IMR-90 (cell line): ENCODE measurements around the gene PRDX5. TPM values are rescaled to one million over a fixed set of nuclear protein-coding genes. Genes with fewer than 3 reads are reported as not detected.

Source experiments
- ATAC-seq: fragments of 200-7000 bp; cut with Tn5 transposase; 2 replicates; pipeline ENCODE4 v1.9.1; 2020; ENCODE audit warnings: low read depth, mild to moderate bottlenecking, moderate library complexity
- BruUV-seq: library from RNA; stranded (reverse); fragments of 400-500 nt; replicated peaks from 2 replicates; lab custom pipeline; 2021; lab: Mats Ljungman, UMichigan
- CTCF ChIA-PET: fragments of 300-600 bp; formaldehyde crosslinking; extraction: SDS; loops from one replicate; lab custom pipeline; 2021; ENCODE audit warnings: antibody characterized with exemption; lab: Yijun Ruan, JAX
- POLR2A ChIA-PET: fragments of 300-600 bp; sonication (Branson Sonifier 250); formaldehyde crosslinking; loops from one replicate; lab custom pipeline; 2022; ENCODE audit warnings: antibody characterized with exemption; ENCODE audit not compliant: unreplicated experiment; lab: Charles Lee
- DNase-seq: peaks from one replicate; pipeline ENCODE4 v3.0.0; 2013
- H2AFZ ChIP-seq: replicated peaks from 2 replicates; pipeline ENCODE3; 2013; ENCODE audit warnings: low read length, mild to moderate bottlenecking; ENCODE audit not compliant: poor library complexity
- H2AK5ac ChIP-seq: 2 replicates; pipeline ENCODE4 v1.6.1; 2013; ENCODE audit warnings: low read depth, low read length, inconsistent platforms
- H2AK9ac ChIP-seq: replicated peaks from 2 replicates; pipeline ENCODE3; 2013; ENCODE audit warnings: mild to moderate bottlenecking, low read depth, low read length, moderate library complexity; ENCODE audit not compliant: poor library complexity
- H2BK120ac ChIP-seq: 2 replicates; pipeline ENCODE4 v1.6.1; 2013; ENCODE audit warnings: low read depth, low read length, inconsistent platforms
- H2BK15ac ChIP-seq: 3 replicates; pipeline ENCODE4 v1.6.1; 2013; ENCODE audit warnings: low read depth, low read length, inconsistent platforms
- H2BK20ac ChIP-seq: 2 replicates; pipeline ENCODE4 v1.6.1; 2013; ENCODE audit warnings: low read depth, mild to moderate bottlenecking, inconsistent platforms, low read length, moderate library complexity
- H2BK5ac ChIP-seq: 2 replicates; pipeline ENCODE4 v1.6.1; 2013; ENCODE audit warnings: mild to moderate bottlenecking, low read depth, low read length, inconsistent platforms; ENCODE audit not compliant: poor library complexity, severe bottlenecking
- H3K14ac ChIP-seq: replicated peaks from 2 replicates; pipeline ENCODE4 v1.6.1; 2013; ENCODE audit warnings: low read depth, low read length, inconsistent platforms
- H3K18ac ChIP-seq: 2 replicates; pipeline ENCODE4 v1.6.1; 2013; ENCODE audit warnings: low read depth, low read length, control low read depth
- H3K23ac ChIP-seq: 2 replicates; pipeline ENCODE4 v1.6.1; 2013; ENCODE audit warnings: low read depth, low read length, inconsistent platforms
- H3K27ac ChIP-seq: 2 replicates; pipeline ENCODE4 v1.5.1; 2013; ENCODE audit warnings: mild to moderate bottlenecking, control low read depth, low read length; ENCODE audit not compliant: insufficient read depth
- H3K27me3 ChIP-seq: 2 replicates; pipeline ENCODE4 v1.6.1; 2013; ENCODE audit warnings: low read length; ENCODE audit not compliant: control insufficient read depth, insufficient read depth
- H3K36me3 ChIP-seq: 2 replicates; pipeline ENCODE4 v1.6.1; 2013; ENCODE audit warnings: low read length, mixed read lengths; ENCODE audit not compliant: control insufficient read depth, insufficient read depth
- H3K4ac ChIP-seq: 2 replicates; pipeline ENCODE4 v1.6.1; 2013; ENCODE audit warnings: low read depth, low read length, inconsistent platforms
- H3K4me1 ChIP-seq: 2 replicates; pipeline ENCODE4 v1.6.1; 2013; ENCODE audit warnings: low read length, mixed read lengths; ENCODE audit not compliant: control insufficient read depth, insufficient read depth
- H3K4me2 ChIP-seq: 2 replicates; pipeline ENCODE4 v1.6.1; 2013; ENCODE audit warnings: low read depth, mild to moderate bottlenecking, control low read depth, low read length, moderate library complexity
- H3K4me3 ChIP-seq: 2 replicates; pipeline ENCODE4 v1.5.1; 2013; ENCODE audit warnings: low read depth, mild to moderate bottlenecking, control low read depth, low read length, moderate library complexity; ENCODE audit not compliant: insufficient read depth
- H3K56ac ChIP-seq: 2 replicates; pipeline ENCODE4 v1.6.1; 2013; ENCODE audit warnings: low read length, inconsistent platforms; ENCODE audit not compliant: insufficient read depth; ENCODE audit errors: extremely low read depth
- H3K79me1 ChIP-seq, 2 experiments: 2 replicates each; pipeline ENCODE4 v1.6.1; 2013; ENCODE audit warnings: low read length in 2 of 2, inconsistent platforms in 1 of 2, low read depth in 1 of 2
- H3K9ac ChIP-seq: 2 replicates; pipeline ENCODE4 v1.6.1; 2013; ENCODE audit warnings: low read depth, low read length, control low read depth
- H3K9me1 ChIP-seq: 2 replicates; pipeline ENCODE4 v1.6.1; 2013; ENCODE audit warnings: low read length, inconsistent platforms; ENCODE audit not compliant: insufficient read depth
- H3K9me3 ChIP-seq: 2 replicates; pipeline ENCODE4 v1.6.1; 2013; ENCODE audit warnings: low read length; ENCODE audit not compliant: control insufficient read depth, insufficient read depth
- H4K20me1 ChIP-seq: 2 replicates; pipeline ENCODE4 v1.6.1; 2013; ENCODE audit warnings: low read length, inconsistent platforms; ENCODE audit not compliant: insufficient read depth
- H4K5ac ChIP-seq: 2 replicates; pipeline ENCODE4 v1.6.1; 2013; ENCODE audit warnings: mild to moderate bottlenecking, low read depth, low read length, control low read depth
- H4K8ac ChIP-seq, 2 experiments: 2 replicates each; pipeline ENCODE4 v1.6.1; 2013; ENCODE audit warnings: low read depth in 2 of 2, low read length in 2 of 2, control low read depth in 1 of 2, inconsistent platforms in 1 of 2
- H4K91ac ChIP-seq: 2 replicates; pipeline ENCODE4 v1.6.1; 2013; ENCODE audit warnings: low read depth, low read length, inconsistent platforms; ENCODE audit not compliant: insufficient read depth
- BHLHE40 ChIP-seq: fragments of 150-350 bp; IDR thresholded peaks from 2 replicates; pipeline ENCODE4 v1.6.1; 2016; ENCODE audit warnings: mild to moderate bottlenecking, low read depth, low read length
- CEBPB ChIP-seq: IDR thresholded peaks from 2 replicates; pipeline ENCODE4 v1.6.1; 2012; ENCODE audit warnings: low read depth, low read length, improper control_type of control experiment
- CHD1 ChIP-seq: IDR thresholded peaks from 2 replicates; pipeline ENCODE4 v1.6.1; 2012; ENCODE audit warnings: low read depth, low read length, improper control_type of control experiment
- MAZ ChIP-seq: IDR thresholded peaks from 2 replicates; pipeline ENCODE4 v1.6.1; 2012; ENCODE audit warnings: low read depth, mild to moderate bottlenecking, low read length, improper control_type of control experiment, moderate library complexity, borderline replicate concordance
- MXI1 ChIP-seq: IDR thresholded peaks from 2 replicates; pipeline ENCODE4 v1.6.1; 2012; ENCODE audit warnings: low read depth, mild to moderate bottlenecking, low read length, moderate library complexity, borderline replicate concordance
- NFE2L2 ChIP-seq: fragments of 150-350 bp; IDR thresholded peaks from 2 replicates; pipeline ENCODE4 v1.6.1; 2016; ENCODE audit warnings: low read depth, mild to moderate bottlenecking, low read length
- RAD21 ChIP-seq: IDR thresholded peaks from 2 replicates; pipeline ENCODE4 v1.6.1; 2012; ENCODE audit warnings: low read length, improper control_type of control experiment
- RFX5 ChIP-seq: IDR thresholded peaks from 2 replicates; pipeline ENCODE4 v1.8.0; 2012; ENCODE audit warnings: low read depth, mild to moderate bottlenecking, low read length, moderate library complexity
- WGBS, 2 experiments: methylation state at CpG; one replicate each; pipeline versions ENCODE4 v1.1.5 to v1.1.7; 2013; ENCODE audit warnings: missing lambda C conversion rate in 2 of 2; ENCODE audit not compliant: insufficient read length in 1 of 2; ENCODE audit errors: extremely low coverage in 2 of 2; 5-methylcytosine and 5-hydroxymethylcytosine counted together
- dilution Hi-C: fragments of 300-500 bp; cut with HindIII; formaldehyde crosslinking; loops from one replicate; pipeline ENCODE4 v1.14.3; 2018; ENCODE audit warnings: low sequenced_read_pairs; ENCODE audit not compliant: unreplicated experiment
- in situ Hi-C: fragments of 300-500 bp; cut with MboI; formaldehyde crosslinking; loops from 3 replicates; pipeline ENCODE4 v1.14.3; 2019; ENCODE audit warnings: low sequenced_read_pairs, inconsistent platforms, mixed read lengths
- intact Hi-C: fragments of 100-400 bp; cut with micrococcal nuclease; formaldehyde crosslinking; loops from 2 replicates; pipeline ENCODE4 v1.10.0; 2022
- polyA plus RNA-seq, 3 experiments: library from polyadenylated mRNA; depleted of rRNA; stranded (reverse); fragments of >200 nt; gene quantifications; 2 replicates each; pipeline ENCODE4 v1.2.3, GENCODE V29; 2012; ENCODE audit warnings: low replicate concordance in 1 of 3
- total RNA-seq: library from RNA; depleted of rRNA; stranded (reverse); fragments of >200 nt; gene quantifications from 2 replicates; pipeline ENCODE4 v1.2.3, GENCODE V29; 2012
- TF ChIP-seq, protein P1 (sequence below): fragments of 150-350 bp; IDR thresholded peaks from 2 replicates; pipeline ENCODE4 v1.6.1; 2016; ENCODE audit warnings: low read depth, mild to moderate bottlenecking, low read length, moderate library complexity, borderline replicate concordance
- TF ChIP-seq, protein P2 (sequence below): conservative IDR thresholded peaks from 2 replicates; pipeline ENCODE4 v1.5.1; 2012; ENCODE audit warnings: mild to moderate bottlenecking, low read depth, low read length, improper control_type of control experiment
- TF ChIP-seq, protein P3 (sequence below): fragments of 150-350 bp; IDR thresholded peaks from 2 replicates; pipeline ENCODE4 v1.6.1; 2017; ENCODE audit warnings: mild to moderate bottlenecking, antibody characterized with exemption, low read length, low read depth

PRDX5 gene
- total and polyA plus RNA-seq, 2 of the 4 experiments (the other 2 are of a cell fraction), result 120 to 292 TPM

DNA sequence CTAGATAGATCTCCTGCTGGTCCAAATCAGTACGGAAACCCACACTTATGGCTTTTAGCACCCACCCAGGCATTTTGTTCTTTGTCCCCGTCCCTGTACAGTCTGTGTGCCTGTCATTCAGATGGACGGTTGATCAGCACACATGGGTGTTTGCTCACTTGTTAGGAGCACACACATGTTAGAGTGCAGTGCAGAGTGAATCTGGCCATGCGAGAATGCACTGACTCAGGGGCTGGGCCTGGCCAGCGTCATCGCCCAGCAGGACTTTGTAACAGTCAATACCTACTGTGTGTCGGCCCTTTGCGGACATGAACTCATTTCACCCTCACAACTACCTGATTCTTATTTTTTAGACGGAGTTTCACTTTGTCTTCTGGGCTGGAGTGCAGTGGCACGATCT is 44.4 kb downstream of the PRDX5 start:
- no peak for DNase-seq
- Histone ChIP-seq H3K9ac (no peak overlapping the region), H3K4me2 (no peak overlapping the region), H3K79me1 (peaks cover 8 to 73% of the 10 kb centered on the region in 2 experiments), H2BK5ac (no peak overlapping the region), H3K36me3 (peaks cover 41% of the 10 kb centered on the region), H3K9me1 (peaks cover 17% of the 10 kb centered on the region), H3K4me3 (no peak overlapping the region), H4K8ac (no peak overlapping the region), H2AK5ac (no peak overlapping the region), H3K27me3 (no peaks in the 10 kb centered on the region), H3K9me3 (no peaks in the 10 kb centered on the region), H4K91ac (no peak overlapping the region), H3K14ac (no peak overlapping the region), H3K27ac (no peak overlapping the region), H3K18ac (no peak overlapping the region), H2AK9ac (no peak overlapping the region), H2BK15ac (no peak overlapping the region), H3K4me1 (peaks cover 21% of the 10 kb centered on the region), H2BK20ac (no peak overlapping the region), H4K5ac (no peak overlapping the region), H3K4ac (no peak overlapping the region), H2BK120ac (no peak overlapping the region), H3K23ac (no peak overlapping the region), H2AFZ (no peak overlapping the region), H4K20me1 (no peaks in the 10 kb centered on the region), H3K56ac (no peak overlapping the region)
- 95% methylated on average over 6 of the region's 10 CpGs; no CpG with 5 or more reads in 1 of the 2 experiments for WGBS, 2 experiments
- ATAC-seq, result no peak
- dilution Hi-C loops, result no loop called here
- intact Hi-C loops, result no loop called here
- no TSS peak for BruUV-seq
- CTCF ChIA-PET, result no interaction called here
- no peak for TF ChIP-seq CHD1
- TF ChIP-seq MXI1, result no peak
- TF ChIP-seq RAD21, result no peak
- TF ChIP-seq, protein P1, sequence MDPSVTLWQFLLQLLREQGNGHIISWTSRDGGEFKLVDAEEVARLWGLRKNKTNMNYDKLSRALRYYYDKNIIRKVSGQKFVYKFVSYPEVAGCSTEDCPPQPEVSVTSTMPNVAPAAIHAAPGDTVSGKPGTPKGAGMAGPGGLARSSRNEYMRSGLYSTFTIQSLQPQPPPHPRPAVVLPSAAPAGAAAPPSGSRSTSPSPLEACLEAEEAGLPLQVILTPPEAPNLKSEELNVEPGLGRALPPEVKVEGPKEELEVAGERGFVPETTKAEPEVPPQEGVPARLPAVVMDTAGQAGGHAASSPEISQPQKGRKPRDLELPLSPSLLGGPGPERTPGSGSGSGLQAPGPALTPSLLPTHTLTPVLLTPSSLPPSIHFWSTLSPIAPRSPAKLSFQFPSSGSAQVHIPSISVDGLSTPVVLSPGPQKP, result no peak
- TF ChIP-seq, protein P2, sequence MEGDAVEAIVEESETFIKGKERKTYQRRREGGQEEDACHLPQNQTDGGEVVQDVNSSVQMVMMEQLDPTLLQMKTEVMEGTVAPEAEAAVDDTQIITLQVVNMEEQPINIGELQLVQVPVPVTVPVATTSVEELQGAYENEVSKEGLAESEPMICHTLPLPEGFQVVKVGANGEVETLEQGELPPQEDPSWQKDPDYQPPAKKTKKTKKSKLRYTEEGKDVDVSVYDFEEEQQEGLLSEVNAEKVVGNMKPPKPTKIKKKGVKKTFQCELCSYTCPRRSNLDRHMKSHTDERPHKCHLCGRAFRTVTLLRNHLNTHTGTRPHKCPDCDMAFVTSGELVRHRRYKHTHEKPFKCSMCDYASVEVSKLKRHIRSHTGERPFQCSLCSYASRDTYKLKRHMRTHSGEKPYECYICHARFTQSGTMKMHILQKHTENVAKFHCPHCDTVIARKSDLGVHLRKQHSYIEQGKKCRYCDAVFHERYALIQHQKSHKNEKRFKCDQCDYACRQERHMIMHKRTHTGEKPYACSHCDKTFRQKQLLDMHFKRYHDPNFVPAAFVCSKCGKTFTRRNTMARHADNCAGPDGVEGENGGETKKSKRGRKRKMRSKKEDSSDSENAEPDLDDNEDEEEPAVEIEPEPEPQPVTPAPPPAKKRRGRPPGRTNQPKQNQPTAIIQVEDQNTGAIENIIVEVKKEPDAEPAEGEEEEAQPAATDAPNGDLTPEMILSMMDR, result no peak
- no peak for TF ChIP-seq CEBPB
- TF ChIP-seq, protein P3, sequence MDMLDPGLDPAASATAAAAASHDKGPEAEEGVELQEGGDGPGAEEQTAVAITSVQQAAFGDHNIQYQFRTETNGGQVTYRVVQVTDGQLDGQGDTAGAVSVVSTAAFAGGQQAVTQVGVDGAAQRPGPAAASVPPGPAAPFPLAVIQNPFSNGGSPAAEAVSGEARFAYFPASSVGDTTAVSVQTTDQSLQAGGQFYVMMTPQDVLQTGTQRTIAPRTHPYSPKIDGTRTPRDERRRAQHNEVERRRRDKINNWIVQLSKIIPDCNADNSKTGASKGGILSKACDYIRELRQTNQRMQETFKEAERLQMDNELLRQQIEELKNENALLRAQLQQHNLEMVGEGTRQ, result no peak
- no peak for TF ChIP-seq BHLHE40
- no peak for TF ChIP-seq NFE2L2
- no peak for TF ChIP-seq MAZ
- no peak for TF ChIP-seq RFX5
- in situ Hi-C loops, result no loop called here
- POLR2A ChIA-PET, result no interaction called here
